H1 (cell line): ENCODE results near the gene TMEM221. TPM values are rescaled to one million over a fixed set of nuclear protein-coding genes. Genes with fewer than 3 reads are reported as not detected.

ENCODE experiments used
- BACH1 ChIP-seq: IDR thresholded peaks from 2 replicates; pipeline ENCODE4 v1.6.1; 2012; ENCODE audit warnings: low read length, improper control_type of control experiment
- KDM1A ChIP-seq: fragments of 200-600, 300-600 bp; sonication (generic); IDR thresholded peaks from 2 replicates; pipeline ENCODE4 v1.7.1; 2016; ENCODE audit warnings: mild to moderate bottlenecking, low read length, borderline replicate concordance
- NANOG ChIP-seq: IDR thresholded peaks from 2 replicates; pipeline ENCODE4 v1.6.1; 2011; ENCODE audit warnings: low read length, low read depth, mild to moderate bottlenecking, inconsistent platforms; ENCODE audit not compliant: insufficient read depth, poor library complexity, severe bottlenecking
- RNF2 ChIP-seq: fragments of 200-900, 300-1000 bp; sonication (generic); IDR thresholded peaks from 2 replicates; pipeline ENCODE4 v1.7.1; 2016; ENCODE audit warnings: borderline replicate concordance, low read depth, mild to moderate bottlenecking, antibody characterized with exemption, low read length; ENCODE audit not compliant: poor library complexity, severe bottlenecking; ENCODE audit errors: missing control alignments
- SIN3A ChIP-seq, 2 experiments: IDR thresholded peaks in 1 of 2; conservative IDR thresholded peaks in 1 of 2; 2 replicates each; pipeline ENCODE4 v1.6.1; 2011 to 2012; ENCODE audit warnings: low read length in 2 of 2, improper control_type of control experiment in 1 of 2, low read depth in 1 of 2, mild to moderate bottlenecking in 1 of 2
- polyA plus RNA-seq, 7 experiments: library from polyadenylated mRNA; depleted of rRNA in 3 of 7; stranded (reverse) in 5 of 7; unstranded in 2 of 7; fragments of >200 nt in 5 of 7; fragments of 200-250 nt in 2 of 7; gene quantifications; 1 replicate in 5 of 7; 2 replicates in 1 of 7; 4 replicates in 1 of 7; pipeline versions ENCODE4 v1.2.1 to v1.2.3, GENCODE V29; 2011 to 2013; ENCODE audit warnings: missing spikeins in 2 of 7, mixed read lengths in 2 of 7
- total RNA-seq: library from RNA; stranded (reverse); fragmentation: NEBNext Ultra II Directional; extraction: Animal tissue kit (Norgen Biotek cat#: 25700); gene quantifications from 2 replicates; pipeline ENCODE4 v1.2.1, GENCODE V29; 2021

TMEM221 gene
- total and polyA plus RNA-seq, 2 of the 8 experiments (the other 6 are each of a cell fraction or from before 2014, with no cell fraction given): 1.4 to 2.0 TPM

DNA sequence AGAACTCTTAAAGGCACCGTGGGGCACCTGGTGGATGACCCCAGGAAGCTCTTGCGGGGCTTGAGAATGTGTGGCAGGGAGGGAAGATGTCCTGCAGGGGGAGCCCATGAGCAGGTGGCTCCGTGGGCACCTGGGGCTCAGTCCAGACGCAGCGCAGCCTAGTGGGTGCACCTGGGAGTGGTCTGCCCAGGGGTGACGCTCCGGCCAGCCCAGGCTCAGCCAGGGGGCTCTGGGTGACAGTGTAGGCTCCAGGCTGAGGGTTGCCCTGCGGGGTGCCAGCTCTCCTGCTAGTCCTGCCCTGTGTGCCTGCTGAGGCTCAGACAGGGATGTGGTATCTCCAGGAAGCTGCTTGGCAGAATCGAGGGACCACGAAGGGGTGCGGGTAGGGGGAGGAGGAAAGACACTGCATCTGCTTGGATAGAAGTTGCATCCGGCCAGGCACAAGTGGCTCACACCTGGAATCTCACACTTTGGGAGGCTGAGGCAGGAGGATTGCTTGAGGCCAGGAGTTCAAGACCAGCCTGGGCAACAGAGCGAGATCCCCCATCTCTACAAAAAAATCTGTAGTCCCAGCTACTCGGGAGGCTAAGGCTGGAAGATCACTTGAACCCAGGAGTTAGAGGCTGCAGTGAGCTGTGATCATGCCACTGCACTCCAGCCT lies 48.0 kb upstream of the TMEM221 start (continued):
- TF ChIP-seq KDM1A (no peak), RNF2 (no peak), SIN3A (conservative IDR thresholded peaks at IDR 0.05 in 1 of 2, IDR thresholded peaks at IDR 0.05 in 1 of 2; ENCODE audit: low read depth in 1 of 2, low read length in 2 of 2) (0 out of 4 replicates have a peak, but pooled peaks have one; percentile 40 to 52), BACH1 (peak; percentile 85), NANOG (peak; percentile 44)
